ENCODE measurements around the gene TF.
"Not testable (repeated sequence)": the region's sequence is repeated elsewhere in the genome, so short reads cannot be mapped to it uniquely, and the experiment has no call there.

Gene TF

GRCh38 chr3:133763797-133764683 lies 17.8 kb downstream of the TF start:
- DNase-seq (ENCODE audit: low read depth in 4 of 4, low spot score in 1 of 4) = no peak

DNA sequence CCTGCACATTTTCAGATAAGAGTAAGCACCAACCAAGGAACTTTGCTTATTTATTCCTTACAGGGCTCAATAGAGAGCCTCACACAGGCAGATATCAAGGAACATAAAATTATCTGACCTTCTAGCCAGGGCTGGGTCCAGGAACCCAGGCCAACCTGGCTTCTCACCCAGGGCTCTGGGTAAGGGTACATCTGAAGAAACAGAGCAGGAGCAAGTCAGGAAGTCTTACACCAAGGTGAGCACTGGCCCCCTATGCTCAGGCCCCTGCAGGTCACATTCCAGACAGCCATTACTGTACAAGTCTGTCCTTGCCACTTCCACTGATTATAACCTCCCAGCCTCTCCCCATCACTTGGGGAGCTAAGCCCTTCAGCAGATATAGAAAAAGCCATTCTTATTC lies 19.1 kb downstream of the TF start:
- no peak for DNase-seq (ENCODE audit: low read depth in 4 of 4, low spot score in 1 of 4)

DNA sequence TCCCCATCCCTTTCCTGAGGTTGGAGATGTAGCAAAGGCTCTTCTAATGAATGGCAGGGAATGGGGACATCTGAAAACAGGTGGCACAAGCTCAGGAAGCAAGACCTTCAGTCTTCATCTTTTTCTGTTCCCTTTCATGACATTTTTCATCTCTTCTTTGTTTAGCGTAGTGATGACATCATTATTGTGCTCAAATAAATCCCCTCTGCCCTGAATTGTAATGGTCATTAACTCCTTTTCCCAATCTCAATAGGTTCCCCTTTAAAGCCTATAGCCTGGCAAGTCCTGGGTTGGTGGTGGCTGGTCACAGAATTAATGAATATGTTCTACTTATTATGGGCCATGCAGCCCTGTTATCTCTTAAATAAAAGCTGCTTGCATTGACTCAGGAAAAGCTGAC lies 21.4 kb downstream of the TF start:
- no peak for DNase-seq (ENCODE audit: low read depth in 4 of 4, low spot score in 1 of 4)

DNA sequence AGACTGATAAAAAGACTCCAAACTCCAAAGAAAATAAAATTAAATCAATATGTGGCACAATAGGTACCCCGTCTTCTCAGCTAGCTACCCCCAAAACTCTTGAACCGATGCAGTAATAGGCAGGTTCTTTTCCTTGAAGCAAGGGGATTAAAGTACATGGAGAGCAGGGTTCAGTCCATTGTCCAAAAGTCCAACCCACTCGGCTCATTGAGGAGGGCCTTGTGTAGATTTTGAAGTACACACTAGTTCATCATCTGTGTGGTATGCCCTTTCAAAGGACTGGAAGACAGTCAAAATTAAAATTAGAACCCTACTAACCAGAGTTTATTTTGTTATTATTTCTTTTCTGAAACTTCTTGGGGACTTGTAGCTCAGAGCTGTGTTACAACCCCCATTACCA lies 23.3 kb downstream of the TF start:
- no peak for DNase-seq (ENCODE audit: low read depth in 4 of 4, low spot score in 1 of 4)

GRCh38 chr3:133773732-133774131 lies 27.5 kb downstream of the TF start:
- DNase-seq (ENCODE audit: low read depth in 4 of 4, low spot score in 1 of 4) = no peak

GRCh38 chr3:133775309-133775708 lies 29.1 kb downstream of the TF start:
- no peak for DNase-seq (ENCODE audit: low read depth in 4 of 4, low spot score in 1 of 4)

- no peak for DNase-seq (ENCODE audit: low read depth in 4 of 4, low spot score in 1 of 4)
Observed at GRCh38 chr3:133775835-133776234, 29.6 kb downstream of the TF start.

DNA sequence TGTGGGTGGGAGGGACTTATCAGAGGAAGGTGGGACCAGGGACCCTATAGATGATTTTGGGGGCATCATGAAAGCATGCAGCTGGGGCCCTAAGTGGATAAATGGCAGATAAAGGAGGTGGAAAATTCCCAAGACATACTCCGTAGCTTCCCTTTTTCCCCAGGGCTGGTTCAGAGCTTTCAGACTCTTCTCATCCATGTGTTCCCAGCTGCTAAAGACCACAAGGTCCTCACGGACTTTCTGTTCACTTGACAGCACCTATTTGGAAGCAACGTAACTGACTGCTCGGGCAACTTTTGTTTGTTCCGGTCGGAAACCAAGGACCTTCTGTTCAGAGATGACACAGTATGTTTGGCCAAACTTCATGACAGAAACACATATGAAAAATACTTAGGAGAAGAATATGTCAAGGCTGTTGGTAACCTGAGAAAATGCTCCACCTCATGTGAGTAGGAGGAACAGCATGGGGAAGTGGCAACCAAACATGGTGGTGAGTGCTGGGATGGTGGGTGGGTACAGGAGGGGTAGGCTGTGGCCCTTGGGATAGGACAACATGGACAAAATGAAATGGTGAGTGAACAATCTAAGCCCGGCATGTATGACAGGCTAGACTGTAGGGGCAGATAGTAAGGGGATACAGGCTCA lies 30.7 kb downstream of the TF start:
- no peak for DNase-seq (ENCODE audit: low read depth in 4 of 4, low spot score in 1 of 4)

DNA sequence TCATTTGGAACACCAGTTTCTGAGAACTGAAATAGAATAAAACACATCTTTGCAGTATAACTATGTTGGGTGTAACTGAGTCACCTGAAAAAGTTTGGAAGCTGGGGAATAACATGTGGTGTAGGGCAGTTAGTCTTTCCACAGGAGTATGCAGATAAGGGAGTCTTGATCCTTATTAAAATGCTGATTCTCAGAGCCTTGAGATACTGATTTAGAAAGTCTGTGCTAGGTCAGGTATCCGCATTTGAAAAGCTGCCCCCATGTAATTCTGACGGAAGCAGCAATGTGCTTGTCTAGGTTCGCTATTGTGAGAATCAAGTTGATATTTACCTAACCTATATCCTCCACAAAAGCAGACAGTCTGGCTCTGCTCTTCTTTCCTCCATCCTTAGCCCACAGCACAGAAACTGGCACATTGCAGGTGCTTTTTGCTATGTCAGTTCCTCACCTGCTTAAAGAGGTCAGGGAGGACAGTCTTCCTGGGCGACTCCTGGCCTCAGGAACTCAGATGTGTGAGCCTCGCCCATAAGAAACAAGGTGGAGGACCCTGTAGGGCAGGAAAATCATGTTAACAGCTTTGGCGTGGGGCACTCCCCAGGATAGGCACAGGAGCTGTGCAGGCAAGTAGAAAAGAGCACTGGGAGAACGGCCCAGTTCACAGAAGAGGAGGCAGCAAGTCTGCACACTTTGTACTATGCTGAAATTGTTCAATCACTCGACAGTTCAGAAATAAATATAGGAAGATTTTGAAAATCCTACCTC lies 31.8 kb downstream of the TF start:
- DNase-seq (ENCODE audit: low read depth in 4 of 4, low spot score in 1 of 4) = no peak

- DNase-seq (ENCODE audit: low read depth in 4 of 4, low spot score in 1 of 4) = no peak
Observed at GRCh38 chr3:133779626-133780203, 33.5 kb downstream of the TF start.

- DNase-seq (ENCODE audit: low read depth in 4 of 4, low spot score in 1 of 4) = not testable (repeated sequence)
Observed at GRCh38 chr3:133780756-133781155, 34.6 kb downstream of the TF start.

- no peak for DNase-seq (ENCODE audit: low read depth in 4 of 4, low spot score in 1 of 4)
Observed at GRCh38 chr3:133781570-133781969, 35.4 kb downstream of the TF start.

DNA sequence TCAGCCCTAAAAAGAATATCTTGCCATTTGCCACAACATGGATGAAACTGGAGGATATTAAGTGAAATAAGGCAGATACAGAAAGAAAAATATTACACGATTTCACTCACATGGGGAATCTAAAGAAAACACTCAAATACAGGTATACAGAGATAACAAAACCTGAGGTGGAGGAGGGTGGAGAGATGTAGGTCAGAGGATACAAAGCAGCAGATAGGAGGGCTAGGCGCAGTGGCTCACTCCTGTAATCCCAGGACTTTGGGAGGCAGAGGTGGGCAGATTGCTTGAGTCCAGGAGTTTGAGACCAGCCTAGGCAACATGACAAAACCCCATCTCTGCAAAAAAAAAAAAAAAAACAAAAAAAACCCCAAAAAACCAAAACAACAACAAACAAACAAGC lies 36.3 kb downstream of the TF start:
- no peak for DNase-seq (ENCODE audit: low read depth in 4 of 4, low spot score in 1 of 4)

GRCh38 chr3:133783762-133784161 lies 37.6 kb downstream of the TF start:
- DNase-seq (ENCODE audit: low read depth in 4 of 4, low spot score in 1 of 4) = no peak

DNA sequence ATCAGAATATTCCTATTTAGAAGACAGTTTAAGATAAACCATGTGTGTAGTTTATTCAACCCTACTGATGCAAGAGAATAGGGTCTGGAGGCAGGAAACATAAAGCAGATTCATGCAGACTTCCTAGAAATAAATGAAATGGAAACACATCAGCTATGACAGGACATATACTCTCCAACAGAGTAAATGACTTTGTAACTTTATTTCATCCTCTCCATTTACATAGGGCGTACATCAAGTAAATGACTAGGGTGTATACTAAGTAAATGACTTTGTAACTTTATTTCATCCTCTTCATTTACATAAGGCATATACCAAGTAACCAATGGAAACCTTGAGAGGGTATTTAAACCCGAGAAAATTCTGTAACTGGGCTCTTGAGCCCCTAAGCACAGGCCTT lies 41.8 kb downstream of the TF start:
- no peak for DNase-seq (ENCODE audit: low read depth in 4 of 4, low spot score in 1 of 4)

DNA sequence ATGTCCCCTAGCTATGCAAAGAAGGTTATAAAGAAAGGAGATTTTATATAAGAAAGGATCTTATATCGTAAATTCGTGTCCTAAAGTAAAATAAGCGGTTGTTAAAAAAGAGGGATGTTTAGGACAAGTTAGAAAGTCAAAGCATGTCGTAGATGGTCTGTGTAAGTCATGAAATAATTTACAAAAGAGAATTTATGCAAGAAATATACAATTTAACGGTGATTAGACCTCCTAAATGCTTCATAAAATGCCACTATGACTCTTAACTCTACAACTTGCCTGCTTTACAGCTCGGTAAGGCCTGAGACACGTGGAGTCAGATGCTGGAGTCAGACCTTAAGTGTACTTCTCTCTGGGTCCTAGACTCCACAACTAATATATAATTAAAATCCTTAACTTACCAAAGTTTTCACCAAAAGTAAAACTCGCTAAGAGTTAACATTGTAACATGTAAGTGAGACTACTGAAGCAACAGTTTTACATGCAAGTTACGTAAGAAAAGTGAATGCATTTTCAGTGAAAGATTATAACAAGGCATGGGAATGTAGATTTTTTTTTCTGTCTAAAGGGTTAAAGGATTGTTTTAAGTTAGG lies 46.1 kb downstream of the TF start:
- no peak for DNase-seq (ENCODE audit: low read depth in 4 of 4, low spot score in 1 of 4)

DNA sequence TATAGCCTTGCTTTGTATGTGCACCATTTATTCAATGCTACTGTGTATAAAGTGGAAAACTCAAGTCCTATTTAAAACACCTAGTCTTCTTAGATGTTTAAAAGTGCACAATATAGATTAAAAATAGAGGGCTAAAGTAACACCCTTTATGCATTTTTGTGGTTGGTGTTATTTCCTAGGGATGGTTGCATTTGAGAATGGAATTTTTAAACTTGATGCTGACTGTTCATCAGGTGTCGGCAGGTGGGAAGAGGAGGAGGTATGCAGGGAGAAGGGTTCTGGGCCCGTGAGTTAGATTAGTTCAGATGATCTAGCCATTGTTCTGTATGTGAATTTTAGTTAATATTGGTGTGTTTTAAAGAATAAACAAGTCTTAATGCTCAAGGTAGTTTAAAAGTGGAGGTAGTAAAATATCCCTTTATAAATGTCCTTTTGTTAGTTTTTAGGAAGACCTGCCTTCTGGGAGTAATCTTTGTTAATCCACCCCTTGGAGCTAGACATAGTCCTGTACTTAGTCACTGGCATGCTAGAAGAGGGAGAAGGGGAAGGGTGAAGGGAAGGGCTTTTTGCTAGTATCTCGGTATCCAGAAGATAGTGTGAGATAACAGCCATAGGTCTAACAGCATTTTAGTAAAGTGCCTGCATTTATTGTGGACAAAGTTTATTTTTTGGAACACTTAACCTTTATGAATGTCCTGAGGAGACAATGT lies 51.4 kb downstream of the TF start:
- DNase-seq (ENCODE audit: low read depth in 4 of 4, low spot score in 1 of 4) = no peak

DNA sequence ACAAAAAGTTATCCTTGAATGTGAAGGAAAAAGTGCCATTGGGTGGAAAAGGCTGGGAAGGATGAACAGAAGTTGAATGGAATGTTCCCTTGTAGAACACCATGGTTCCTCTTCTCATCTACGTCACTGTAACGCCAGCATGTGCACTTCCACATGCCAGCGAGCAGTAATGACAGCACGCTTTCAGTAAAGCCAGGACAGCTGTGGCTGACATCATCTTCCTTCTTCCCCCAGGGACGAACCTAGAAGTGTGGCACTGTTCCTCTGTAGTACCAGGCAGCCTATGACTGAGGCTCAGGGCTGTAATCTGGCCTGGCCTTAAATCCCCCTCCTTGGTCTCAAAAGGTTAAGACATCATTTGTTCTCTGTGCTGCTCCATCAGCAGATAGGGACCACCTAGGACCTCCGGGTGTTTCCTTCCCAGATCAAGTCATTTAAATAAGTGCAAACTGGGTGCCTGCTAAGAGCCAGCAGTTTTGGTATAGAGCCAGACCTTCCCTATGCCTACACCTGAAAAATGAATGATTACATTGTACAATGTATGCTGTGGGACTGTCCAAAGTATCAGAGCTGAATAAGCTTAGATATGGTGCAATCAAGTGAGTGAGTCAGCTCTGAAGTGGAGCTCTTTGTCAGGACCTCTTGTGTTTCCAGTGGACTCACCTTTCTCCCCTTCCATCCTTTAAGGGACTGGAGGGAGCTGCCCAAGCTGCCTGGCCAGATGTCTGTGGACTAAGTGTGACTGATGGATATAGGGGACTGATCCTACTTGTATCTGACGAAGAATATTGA lies 53.8 kb downstream of the TF start:
- DNase-seq (ENCODE audit: low read depth in 4 of 4, low spot score in 1 of 4) = no peak

- DNase-seq (ENCODE audit: low read depth in 4 of 4, low spot score in 1 of 4) = no peak
Observed at GRCh38 chr3:133803469-133803868, 57.3 kb downstream of the TF start.

- DNase-seq (ENCODE audit: low read depth in 4 of 4, low spot score in 1 of 4) = no peak
Observed at GRCh38 chr3:133804896-133805295, 58.7 kb downstream of the TF start.
